Measurements from ENCODE around the gene SEPTIN7.
A peak's percentile ranks its signal among the peaks of the same experiment; 100 is the strongest.
"Not testable (repeated sequence)": the region's sequence is repeated elsewhere in the genome, so short reads cannot be mapped to it uniquely, and the experiment has no call there.

The SEPTIN7 gene

DNA sequence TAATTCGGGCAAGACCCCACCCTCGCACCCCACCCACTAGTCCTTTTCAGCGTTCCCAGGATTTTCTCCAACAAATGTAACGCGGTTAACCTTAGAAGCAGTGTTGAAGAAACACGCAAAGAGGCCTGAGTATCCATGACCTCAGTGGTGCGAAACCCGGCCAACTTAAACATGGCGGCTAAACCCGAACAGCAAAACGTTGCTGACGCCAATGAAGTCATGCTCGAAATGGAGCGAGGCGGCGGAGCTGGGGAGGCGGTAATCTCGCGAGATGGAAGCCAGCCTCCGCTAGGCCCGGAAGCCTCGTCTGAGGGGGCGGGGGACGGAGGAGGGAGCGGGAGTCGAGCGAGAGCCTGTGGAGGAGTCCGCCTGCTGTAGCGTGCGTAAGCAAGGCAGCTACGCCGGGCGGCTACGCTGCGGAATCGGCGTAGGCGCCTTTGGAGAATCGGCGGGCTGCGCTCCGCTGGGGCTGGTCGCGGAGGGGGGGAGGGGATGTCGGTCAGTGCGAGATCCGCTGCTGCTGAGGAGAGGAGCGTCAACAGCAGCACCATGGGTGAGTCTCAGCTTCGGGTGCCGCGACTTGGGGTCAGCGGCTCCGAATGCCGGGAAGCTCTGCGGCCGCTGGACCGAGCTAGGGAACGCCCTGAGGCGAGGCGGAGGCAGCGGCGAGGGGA, at the start of gene SEPTIN7:
Gene SEPTIN7, plus strand, starts transcription at position 340 of the 674 bp plus-strand sequence. Its CDS starts 153 bp downstream, at position 493.
- peak; percentile 98 to 100 (median 100) for DNase-seq

DNA sequence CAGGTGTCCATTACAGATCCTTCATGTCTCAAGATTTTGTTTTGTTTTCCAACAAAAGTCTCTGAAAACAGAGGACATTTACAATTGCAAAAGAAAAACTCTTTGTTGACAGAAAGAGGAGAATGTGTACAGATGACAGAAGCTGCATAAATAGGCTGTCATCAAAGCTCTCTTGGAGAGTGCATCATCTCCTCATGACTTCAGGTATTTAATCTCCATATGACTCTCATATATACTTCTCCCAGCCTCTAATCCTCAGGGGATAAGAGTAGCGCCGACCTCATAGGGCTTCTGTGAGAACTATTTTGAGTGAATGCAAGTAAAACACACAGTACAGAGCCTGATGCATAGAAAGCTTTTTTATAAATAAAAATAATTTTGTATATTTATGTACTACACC, 48.1 kb upstream of the SEPTIN7 start:
- no peak for DNase-seq

DNA sequence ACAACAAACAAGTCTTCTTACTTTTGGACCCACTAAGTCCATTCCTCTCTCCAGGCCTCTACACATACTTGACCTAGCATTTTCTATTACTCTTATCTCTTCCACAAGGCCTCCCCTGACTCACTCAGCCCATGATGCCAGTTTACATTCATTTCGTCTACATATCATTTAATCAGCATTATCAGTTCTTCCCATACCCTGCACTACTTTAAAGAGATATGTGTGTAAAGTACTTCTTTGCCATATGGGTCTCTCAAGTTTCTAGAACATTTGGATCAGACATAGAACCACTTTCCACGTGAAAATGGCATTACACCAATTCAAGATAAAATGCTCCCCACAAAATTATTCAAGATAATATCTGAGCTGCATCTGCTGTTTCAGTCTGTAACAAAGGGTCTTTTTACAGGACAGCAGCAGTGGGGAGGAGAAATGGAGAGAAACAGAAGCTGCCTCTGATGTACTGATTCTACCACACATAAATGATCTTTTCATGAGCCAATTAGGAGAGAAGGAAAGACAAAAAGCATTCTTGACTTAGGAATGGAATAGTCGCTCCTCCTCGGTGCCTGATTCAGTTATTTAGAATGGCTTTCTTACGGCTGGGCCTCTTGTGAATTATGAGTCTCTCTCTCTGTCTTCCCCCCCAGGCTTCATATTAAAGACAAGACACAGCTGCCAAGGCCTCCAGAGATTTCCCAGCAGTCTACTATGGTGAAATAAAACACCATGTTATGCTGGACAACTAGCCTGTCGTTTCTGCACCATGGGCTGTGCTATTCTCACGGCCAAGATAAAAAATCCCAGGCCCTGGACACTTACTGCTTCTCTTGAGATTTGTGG, 46.9 kb upstream of the SEPTIN7 start:
- DNase-seq, result peak in 1 of 3 experiments; percentile 1

DNA sequence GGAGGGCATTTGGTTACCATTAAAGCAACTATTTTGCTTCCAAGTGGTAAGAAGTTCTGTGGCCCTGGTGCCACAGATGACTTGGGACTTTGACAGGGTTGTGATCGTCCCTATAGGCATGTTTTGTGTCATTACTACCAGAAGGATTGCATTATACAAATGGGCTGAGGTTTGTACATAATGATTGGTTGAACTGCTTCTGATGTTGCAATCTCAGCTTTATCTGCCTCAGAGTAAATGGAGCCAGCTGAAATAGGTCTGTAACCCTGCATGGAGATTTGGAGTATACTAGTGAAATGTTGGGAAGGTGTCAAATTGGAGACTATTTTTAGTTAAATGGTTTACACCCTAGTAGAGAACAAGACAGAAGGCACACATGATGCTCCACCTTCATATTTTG, 46.1 kb upstream of the SEPTIN7 start:
- no peak for DNase-seq

DNA sequence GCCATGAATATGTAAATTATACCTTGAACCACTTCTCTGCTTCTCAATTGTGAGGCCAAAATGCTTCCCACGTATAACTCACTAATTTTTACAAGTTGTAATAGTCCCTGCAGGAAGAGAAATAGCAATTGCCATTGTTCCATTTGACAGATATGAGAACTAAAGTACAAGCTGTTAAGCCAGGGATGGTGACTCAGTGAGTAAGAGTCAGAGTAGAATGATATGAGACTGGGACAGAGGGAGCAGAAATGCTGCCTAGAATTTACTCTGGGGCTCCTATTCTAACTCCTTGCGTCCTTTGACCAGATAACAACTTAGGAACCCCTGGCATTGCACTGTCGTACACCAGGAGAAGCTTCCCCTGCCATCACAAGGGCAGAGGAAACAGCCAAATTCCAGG, 45.1 kb upstream of the SEPTIN7 start:
- no peak for DNase-seq

DNA sequence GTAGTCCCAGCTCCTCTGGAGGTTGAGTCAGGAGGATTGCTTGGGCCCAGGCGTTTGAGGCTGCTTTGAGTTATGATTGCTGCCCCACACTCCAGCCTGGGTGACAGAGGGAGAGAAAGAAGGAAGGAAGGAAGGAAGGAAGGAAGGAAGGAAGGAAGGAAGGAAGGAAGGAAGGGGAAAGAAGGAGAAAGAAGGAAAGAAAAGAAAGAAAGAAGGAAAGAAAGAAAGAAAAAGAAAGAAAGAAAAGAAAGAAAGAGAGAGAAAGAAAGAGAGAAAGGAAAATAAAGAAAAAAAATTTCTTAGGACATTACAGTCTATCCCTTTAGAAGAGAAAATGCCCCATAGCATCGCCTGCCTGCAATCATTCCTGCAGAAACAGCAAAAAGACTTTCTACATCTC, 44.4 kb upstream of the SEPTIN7 start:
- not testable (repeated sequence) for DNase-seq

DNA sequence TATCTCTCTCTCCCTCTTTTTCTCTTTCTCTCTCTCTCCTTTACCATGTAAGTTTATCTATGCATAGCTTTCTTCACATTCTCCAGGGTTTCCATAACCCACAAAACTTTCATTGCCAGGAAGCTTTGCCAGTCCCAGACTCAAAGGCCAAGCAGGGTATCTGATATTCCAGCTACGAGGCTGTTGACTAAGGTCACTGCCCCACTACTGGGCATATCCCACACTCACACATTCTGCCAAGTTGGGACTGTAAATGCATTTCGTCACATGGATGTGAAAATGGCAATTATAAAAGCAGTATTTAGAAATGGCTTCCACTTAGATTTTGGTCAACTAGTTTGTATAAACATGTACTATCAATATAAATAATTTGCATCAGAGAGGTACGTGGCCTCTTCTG, 43.3 kb upstream of the SEPTIN7 start:
- no peak for DNase-seq

DNA sequence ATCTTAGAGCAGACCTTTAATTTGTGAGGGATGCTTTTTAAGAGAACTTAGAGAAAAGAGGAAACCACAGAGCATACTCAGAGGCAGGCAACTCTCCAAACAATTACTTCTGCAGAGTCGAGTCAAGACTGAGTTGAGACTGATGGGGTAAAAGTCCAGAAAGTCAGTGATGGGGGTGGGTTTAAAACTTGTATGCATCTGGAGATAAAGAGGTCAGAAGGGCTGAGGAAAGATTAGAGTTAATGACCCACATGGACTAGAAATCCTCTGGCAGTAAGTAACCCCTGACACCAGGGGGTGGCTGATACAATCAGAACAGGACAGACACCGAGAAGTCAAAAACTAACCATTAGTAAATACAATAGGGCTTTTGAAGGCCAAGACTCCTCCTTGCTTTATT, 42.4 kb upstream of the SEPTIN7 start:
- DNase-seq, result no peak

DNA sequence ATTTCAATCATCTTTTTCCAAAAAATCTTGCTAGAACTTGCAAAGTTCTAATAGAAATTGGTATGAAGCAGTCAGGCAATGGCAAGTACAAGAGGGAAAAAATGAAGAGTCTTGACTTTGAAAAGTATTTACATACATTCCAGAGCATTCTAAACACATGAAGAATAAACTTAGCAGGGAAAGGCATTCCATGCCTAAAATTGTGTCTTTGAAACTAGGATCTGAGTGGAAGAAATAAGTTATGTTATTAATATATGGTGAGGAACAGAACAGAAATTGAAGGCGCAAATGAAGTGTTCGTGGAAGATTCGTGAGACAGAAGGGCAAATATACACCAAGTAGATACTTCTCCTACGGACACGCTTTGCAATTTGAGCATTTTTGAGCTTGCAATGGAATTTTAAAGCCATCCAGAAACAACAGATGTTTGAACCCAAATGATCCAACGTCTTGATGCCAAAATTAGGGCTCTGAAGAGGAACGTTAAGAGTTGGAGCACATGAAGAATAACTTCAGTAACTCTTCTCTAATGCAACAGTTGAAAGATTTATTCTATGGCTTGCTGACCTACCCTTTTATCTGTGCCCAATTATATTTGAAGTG, 40.6 kb upstream of the SEPTIN7 start:
- DNase-seq, result no peak

DNA sequence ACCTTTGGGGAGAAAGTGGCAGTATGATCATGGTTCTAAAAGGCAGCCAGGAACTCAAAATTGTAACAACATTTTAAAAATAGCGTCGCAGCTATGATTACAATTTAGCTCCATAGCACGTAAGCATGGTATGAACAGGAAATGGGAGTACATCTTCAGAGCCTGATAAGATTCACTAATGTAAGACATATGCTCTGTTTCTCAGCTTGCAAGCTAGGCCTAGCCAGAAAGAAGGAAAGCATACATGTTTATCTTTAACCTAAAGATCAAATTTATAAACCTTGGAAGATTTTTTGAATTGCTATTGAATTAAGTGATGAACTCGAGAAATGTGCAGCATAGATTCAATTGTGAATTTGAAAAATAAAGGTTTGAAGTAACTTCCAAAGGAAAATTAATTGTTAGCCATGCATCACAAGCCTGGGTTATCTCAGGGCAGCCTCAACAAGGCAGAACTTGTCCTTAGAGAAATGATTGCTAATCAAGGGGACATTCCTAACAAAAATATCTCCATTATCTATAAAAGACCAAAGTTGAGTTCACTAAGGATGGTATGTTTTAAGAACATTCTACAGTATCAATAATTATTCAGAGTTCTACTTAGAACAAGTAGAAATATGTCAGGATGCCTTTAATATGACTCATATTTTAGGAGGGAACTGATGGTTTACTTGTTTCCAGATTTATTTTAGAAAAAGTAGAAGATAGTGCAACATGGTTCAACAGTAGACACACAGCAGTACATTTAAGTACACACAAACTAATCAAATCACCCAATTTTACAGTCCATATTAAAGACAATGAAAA, 38.8 kb upstream of the SEPTIN7 start:
- no peak for DNase-seq

DNA sequence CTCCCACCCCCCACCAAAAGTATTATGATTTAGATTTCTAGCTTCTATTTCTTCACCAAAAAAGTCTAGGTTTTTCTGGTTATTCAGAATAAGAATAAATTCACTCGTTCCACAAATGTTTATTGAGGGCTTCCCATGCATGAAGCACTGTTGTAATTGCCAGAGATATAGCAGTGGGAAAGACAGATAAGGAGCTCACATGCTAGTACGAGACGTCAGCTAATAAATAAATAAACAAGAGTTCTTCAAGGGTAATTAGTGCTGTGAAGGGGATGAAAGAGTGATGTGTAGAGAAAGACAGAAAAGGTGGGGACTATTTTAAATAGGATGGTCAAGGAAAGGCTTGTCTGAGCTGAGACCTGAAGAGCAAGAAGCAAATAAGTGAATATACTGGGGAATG, 38.1 kb upstream of the SEPTIN7 start:
- DNase-seq, result no peak

DNA sequence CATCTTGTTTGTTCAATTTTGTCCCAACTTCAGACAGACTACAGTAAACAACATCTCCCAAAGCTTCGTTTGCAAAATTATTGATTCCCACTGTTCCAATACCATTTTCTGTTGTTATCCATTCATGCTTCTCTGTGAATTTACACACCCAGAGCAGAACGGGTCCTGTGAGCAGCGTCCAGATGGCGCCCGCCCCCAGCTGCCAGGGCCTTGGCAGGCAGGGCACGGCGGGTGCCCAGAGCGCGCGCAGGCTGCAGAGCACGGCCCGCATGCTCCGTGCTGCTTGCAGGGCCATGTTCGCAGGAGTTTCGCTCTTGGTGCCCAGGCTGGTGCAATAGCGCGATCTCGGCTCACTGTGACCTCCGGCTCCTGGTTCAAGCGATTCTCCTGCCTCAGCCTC, 32.5 kb upstream of the SEPTIN7 start:
- DNase-seq, result no peak

DNA sequence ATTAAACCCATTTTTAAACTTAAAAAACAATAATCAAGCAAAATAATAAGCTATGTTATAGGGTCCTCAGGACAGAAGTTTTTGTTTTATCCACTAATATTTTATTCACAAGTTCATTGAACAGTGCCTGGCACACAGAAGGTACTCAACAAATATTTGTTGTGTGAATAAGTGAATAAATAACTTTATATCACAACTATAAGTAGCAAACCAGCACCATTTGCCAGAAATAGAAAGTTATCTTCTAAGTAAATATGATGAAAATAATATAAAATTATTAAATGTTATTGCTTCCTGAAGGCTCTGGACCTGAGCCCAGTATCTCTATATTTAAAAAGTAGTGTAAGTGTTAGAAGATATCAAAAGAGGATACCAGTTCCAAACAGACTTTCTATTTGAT, 29.1 kb upstream of the SEPTIN7 start:
- DNase-seq, result no peak

DNA sequence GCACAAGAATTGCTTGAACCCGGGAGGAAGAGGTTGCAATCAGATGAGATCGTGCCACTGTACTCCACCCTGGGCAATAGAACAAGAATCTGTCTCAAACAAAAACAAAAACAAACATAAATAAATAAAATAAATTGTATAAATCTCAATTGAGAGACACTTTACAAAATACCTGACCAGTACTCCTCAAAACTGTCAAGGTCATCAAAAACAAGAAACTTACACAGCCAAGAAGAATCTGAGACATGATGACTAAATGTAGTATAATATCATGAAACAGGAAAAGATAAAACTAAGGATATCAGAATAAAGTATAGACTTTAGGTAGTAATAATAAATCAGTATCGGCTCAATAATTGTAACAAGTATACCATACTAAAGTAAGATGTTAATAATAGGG, 26.9 kb upstream of the SEPTIN7 start:
- DNase-seq, result no peak

DNA sequence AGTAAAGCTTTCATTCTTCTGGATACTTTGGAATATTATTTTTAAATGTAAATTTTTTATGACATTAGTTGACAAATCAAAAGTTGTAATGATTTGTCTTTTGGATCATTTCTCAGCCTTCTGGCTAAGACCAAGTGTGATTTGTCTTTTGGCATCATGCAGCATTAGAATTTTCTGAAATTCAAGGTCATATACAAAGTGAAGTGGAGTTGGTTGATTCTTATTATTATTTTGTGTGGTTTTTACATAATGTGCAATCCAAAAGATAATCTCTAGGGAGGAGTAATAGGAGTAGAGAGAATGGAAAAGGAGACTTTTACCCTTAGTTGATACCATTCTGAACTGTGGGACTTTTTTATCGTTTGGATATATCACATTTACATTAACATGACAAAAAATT, 24.2 kb upstream of the SEPTIN7 start:
- DNase-seq, result no peak

DNA sequence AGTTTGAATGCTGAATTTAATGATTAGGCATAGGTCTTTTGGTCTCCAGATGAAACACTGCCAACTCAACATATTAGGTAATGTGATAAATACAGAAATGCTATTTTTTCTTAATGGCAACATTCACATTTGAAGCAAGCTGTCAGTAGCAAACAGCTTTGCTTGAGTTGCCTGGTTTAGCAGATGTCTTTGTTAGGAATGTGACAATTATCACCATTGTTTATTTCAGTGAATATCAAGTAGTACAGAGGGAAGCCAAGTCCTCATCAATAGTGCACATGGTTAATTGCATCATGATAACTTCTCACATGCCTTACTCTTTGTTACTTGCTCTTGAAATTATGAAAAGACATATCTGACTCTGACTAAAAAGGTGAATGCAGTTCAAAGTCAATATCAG, 23.7 kb upstream of the SEPTIN7 start:
- no peak for DNase-seq

DNA sequence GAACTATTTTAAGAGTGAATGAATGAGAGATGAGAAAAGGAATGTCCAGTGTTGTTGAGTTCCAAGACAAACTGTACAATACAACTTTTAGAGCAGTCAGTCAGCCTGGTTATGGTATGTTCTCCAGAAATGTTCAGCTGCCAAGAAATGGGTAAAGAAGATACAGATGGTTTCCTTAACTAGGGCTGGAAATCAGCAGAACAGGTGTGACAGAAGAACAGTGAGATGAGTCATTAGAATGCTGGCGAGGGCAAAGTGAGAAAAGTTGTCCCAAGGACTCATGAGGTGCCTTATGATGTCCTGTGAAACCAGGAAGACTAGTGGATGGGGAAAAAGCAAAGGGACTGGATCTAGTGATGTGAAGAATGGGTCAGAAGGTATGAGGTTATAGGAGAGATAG, 20.8 kb upstream of the SEPTIN7 start:
- DNase-seq, result no peak

DNA sequence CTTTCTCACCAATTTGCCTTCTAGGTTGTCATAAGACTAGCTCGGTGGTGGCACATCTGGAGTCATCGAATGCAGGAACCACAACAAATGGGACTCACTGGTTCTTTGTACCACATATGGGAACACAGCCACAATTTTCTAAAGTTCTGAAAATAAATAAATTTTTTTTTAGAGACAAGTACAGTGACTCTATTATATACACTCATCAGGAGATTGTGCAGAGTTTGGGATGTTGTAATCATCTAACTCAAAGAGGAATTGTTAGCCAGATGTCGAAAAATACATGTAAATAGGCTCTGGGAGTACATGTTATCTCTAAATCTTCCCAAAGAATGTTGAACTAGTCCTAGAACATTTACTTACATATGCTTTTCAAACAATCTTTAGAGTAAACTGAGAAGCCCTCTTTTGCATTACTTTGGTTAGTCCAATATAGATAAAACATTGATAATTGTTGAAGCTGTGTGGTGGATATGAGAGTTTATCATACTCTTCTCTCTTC, 19.6 kb upstream of the SEPTIN7 start:
- DNase-seq, result no peak

DNA sequence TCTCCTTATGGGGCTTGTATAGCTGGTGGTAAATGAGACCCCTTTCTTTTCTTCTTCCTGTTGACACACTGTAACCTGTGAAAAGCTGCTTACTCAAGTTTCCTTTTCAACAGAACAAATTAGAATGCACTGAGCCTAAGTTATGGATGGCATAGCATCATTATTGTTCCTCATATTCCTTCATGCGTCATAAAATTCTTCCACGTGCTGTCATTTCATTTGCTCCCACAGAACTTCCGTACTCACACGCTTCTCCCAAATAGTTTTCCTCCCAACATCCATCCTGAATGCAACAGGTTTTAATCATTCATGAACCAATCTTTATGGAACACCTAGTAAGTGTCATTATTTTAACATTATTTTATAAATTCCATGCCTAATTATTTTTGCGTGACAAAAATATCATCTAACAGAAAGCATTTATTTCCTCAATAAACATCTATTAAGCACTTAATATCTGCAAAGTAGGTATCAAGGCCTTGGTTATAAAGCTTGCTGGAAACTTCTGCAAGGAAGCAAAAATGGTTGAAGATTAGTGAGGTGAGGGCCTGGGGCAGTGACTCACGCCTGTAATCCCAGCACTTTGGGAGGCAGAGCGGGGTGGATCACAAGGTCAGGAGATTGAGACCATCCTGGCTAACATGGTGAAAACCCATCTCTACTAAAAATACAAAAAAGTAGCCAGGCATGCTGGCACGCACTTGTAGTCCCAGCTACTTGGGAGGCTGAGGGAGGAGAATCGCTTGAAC, 18.9 kb upstream of the SEPTIN7 start:
- DNase-seq, result no peak

DNA sequence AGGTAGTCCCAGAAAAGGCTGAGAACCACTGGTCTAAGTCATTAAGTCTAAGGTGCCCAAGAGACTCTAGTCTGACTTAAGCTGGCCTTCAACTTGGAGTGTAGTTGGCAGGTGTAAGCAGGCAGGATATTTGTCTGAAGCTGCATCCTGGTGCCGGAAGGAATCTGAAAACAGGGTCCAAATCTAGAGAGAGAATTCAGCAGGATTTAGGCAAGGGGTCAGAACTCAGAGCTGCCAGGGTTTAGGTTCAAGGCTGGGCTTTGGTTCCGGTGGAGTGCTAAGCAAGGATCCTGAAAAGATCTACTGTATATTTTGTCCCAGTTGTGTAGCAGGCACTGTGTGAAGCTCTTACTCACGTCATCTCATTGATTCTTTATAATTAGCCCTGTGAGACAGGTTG, 16.5 kb upstream of the SEPTIN7 start:
- no peak for DNase-seq

DNA sequence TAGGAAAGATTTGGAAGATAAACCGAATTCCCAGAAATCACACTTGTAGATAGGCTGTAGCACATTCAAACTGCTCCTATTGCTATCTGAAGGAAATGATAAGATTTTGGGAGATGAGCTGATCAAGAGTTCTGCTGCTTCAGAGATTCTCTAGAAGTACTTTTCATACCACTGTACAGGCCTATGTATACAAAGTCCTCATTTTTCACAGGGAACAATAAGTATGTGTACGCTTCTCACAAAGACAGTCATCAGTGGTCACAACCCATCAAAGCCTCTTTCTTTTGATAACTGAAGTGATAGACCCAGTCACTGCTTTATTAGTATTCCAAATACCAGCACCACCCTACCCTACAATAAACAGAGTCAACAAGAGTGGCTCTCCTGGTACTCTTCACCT, 15.6 kb upstream of the SEPTIN7 start:
- no peak for DNase-seq

DNA sequence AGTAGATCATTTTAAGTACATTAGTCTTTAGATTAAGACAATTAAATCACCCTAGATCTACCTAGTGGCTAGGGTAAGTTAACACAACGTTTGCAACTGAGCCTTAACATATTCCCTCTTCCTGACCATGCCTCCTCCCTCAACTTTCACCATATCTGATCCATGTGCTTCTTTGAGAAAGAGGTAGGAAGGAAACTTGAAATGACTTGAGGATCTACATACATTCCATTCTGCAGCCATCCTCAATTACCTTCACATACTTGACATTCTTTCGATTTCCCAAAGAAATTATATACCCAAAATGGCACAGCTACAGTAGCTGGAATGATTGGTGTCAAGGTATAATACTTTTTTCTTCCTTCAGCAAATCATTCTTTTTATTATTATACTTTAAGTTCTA, 12.9 kb upstream of the SEPTIN7 start:
- no peak for DNase-seq
